Measurements from ENCODE around the gene CCDC137.

Gene CCDC137

DNA sequence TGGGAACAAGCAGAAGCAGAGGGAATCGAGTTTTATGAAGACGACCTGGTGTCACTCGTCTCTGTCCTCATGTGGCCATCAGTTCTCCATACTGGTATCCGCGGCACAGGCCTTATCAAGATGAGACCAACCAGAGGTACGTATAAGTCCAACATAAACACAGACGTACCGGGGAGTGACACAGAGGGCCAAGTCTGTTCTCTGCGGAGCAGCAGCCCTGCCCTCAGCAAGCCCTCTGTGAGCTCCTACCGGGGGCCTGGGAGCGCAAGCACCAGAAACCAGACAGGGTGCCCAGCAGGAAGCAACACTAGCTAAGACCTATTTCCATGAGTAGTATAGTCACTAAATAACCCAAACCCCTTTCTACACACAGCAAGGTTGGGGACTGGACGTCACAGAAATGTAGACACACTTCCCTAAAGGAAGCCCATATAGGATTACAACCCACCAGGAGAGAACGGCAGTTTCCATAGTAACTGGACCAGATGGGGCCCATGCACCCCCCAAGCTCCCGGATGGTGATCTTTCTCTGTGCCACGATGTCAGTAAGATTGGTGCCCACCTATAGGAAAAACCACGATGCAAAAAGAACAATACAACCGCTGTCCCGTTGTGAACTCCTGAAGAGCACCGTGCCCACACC lies 16.1 kb downstream of the CCDC137 start:
- DNase-seq (ENCODE audit: low read depth in 2 of 2): no peak

DNA sequence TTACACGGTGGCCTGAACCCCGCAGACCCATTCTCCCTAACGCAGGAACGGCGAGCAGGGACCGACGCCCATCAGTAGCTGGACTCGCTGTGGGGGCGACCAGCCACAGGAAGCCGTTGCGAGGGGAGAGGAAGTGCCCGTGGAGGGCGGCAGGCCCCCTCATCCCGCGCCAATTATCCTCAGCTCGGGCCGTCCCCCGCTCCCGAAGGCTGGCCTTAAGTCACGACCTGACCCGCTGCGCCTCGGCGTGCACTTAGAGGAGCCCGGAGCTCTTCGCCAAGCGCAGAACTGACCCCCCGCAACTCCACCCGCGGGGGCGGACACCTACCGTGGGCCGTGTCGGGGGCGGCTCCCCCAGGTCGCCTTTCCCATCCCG lies 16.7 kb downstream of the CCDC137 start:
- no peak for DNase-seq (ENCODE audit: low read depth in 2 of 2)

DNA sequence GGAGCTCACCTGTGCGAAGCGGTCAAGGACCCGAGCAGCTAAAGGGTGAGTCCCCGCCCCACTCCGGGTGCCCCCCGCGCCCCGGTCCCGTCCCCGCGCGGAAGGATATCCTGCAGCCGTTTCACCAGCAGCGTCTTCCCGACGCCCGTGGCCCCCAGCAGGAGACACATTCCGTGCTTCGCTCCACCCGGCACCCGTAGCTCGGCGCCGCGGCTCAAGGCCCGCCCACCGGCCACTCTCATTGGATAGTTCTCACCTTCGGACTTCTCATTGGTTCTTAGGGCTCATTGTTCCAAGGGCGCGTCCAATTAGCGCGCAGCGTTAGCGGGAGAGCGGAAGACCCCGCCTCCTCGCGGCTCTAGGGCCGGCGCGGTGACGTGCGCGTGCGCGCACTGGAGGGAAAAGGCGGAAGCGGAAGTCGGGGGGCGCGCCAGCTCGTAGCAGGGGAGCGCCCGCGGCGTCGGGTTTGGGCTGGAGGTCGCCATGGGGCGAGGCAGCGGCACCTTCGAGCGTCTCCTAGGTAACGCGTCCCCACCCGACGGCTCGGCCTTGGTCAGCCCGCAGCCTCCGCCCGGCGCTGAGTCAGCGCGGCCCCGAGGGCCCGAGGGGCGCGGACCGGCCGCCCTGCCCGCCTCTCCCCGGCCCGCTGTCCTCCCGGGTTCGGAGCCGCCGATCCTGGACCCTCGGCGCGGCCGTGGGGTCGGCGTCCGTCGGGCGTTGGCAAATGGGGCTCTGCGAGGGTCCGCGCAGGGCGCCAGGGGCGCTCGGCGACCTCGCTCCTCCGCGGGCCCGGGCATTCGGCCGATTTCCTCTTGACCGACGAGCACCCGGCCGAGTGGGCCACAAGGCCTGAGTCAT lies 17.3 kb downstream of the CCDC137 start, which contains the start of the genes ARL16 and HGS:
TSS of gene ARL16 (minus strand) at position 214 of the 858 bp plus-strand sequence. CDS start at position 170, 44 bp downstream.
TSS of gene HGS (plus strand) at position 428 of the 858 bp plus-strand sequence. CDS start at position 484, 56 bp downstream.
- DNase-seq (ENCODE audit: low read depth in 2 of 2): peak; percentile 98 to 99

DNA sequence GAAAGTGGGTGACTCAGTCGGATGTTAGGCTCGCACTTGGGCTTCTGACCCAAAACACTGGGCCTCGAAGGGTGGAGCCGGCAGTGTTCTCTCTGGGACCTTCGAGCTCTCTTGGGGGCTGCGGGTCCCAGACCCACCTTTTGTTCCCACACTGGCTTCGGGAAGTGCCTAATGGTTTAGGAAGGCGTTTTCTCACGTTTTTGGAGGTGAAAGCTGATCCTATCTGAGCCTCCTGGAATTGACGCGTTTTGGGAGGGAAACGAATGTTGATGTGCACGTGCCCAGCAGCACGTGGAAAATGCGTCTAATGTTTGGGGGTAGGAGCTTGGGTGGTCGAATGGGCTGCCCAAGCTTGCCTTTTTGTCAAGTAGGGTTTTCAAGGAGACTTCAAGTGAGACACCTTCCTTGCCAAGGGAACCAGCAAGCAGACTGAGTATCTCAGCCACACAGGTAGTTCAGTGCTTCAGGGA lies 17.9 kb downstream of the CCDC137 start:
- no peak for DNase-seq (ENCODE audit: low read depth in 2 of 2)

DNA sequence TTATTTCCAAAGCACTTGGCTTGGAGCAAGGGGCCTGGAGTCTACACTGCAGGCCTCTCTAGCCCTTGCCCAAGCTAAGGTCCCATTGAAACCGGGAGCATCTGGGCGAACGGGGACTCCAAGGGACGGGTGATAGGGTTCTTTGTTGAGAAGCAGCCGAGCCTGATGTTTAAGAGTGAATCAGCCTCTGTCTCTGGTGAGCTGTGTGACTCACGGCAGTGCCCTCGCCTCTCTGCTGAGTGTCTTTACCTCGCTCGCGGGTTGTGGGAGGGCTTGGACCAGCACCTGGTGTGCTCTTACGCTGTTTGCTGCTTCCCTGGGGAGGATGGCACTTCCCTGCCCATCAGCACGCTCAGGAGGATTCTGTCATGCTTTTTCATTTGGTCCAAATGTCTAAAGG lies 18.6 kb downstream of the CCDC137 start:
- no peak for DNase-seq (ENCODE audit: low read depth in 2 of 2)

DNA sequence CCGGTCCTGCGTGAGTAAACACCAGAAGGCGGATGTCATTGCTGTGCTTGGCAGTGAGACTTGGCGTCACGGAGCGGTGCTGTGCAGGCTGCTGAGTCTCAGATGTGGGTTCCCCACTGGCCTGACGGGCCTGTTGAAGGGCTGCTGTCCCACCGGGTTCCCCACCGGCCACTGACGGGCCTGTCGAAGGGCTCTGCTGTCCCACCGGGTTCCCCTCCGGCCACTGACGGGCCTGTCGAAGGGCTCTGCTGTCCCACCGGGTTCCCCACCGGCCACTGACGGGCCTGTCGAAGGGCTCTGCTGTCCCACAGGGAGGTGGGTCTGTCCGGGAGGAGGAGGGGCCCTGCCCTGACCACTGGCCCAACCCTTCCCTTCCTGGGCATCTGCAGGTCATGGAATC lies 20.1 kb downstream of the CCDC137 start:
- DNase-seq (ENCODE audit: low read depth in 2 of 2): no peak

DNA sequence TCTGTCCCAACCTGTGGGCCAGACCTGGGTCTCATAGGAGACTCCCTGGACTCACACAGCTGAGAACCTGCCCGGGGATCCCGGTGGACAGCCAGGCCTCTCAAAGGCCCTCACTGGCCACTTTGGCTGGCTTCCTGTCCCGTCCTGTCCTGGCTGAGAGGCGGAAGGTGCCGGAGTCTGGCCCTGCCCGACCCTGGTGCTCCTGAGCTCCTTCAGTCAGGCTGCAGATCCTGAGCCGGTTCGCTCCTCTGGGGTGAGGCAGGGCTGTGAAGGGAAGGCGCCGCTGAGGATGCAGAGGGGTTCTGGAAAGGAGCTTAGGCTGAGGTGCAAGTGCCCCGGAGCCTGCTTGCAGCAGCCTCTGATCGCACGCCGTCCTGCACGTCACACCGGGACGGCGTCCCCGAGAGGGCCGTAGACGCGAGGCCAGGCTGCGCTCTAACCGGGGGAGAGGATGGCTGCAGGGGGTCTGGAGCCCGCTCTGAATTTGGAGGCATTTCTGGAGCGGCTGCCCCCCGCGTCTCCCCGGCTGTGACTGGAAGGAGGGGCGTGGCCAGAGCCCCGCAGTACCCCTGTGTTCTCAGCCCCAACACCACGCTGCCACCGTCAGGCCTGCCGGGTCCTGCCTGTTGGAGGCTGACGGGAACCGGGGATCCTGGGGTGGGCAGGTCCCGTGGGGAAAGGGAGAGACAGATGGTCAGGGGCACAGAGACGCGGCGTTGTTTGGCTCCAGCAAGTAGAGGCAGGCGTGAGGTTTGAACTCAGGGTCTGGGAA lies 21.4 kb downstream of the CCDC137 start:
- DNase-seq (ENCODE audit: low read depth in 2 of 2): no peak

DNA sequence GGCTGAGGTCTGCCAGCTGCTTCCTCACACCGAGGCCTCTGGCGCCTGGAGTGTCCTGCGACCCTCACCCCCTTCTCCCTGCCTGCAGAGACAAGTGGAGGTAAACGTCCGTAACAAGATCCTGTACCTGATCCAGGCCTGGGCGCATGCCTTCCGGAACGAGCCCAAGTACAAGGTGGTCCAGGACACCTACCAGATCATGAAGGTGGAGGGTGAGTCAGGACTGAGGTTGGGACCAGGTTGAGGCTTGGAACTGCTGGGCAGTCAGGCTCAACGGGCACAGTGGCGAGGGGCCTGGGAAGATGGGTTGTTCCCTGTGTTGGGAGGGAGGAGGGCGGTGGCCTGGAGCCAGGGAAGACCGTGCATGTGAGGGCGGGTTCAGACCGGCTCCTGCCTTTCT lies 22.1 kb downstream of the CCDC137 start:
- no peak for DNase-seq (ENCODE audit: low read depth in 2 of 2)

DNA sequence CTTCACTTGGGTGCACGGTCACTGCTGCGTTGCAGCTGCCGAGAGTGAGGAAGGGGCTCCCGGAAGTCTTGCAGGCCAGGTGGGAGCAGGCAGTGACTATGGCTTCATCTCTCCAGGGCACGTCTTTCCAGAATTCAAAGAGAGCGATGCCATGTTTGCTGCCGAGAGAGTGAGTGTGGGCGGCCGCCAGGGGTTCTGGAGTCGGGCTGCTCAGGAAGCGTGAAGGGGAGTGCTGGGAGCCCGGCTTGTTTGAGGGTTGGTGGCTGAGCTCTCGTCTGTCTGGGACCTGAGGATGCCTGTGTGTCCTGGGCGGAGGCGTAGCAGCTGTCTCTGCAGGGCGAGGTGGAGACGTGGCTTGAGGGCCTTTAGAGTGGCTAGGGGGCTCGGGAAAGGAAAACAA lies 23.5 kb downstream of the CCDC137 start:
- no peak for DNase-seq (ENCODE audit: low read depth in 2 of 2)

DNA sequence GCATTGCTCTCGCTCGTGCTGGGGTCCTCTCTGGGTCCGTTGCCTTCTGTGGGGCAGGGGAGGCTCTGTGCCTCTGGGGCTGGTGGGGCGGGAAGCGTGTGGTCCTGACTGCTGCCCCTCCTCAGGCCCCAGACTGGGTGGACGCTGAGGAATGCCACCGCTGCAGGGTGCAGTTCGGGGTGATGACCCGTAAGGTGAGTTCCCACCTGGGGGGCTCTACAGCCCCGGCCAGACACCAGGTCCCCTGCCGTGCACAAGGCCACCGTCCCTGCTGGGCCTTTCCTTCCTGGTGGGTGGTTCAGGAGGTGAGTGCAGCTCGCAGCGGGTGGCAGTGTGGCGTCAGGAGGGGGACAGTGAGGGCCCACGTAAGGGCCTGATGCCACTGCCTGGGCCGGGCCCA lies 24.0 kb downstream of the CCDC137 start:
- no peak for DNase-seq (ENCODE audit: low read depth in 2 of 2)

DNA sequence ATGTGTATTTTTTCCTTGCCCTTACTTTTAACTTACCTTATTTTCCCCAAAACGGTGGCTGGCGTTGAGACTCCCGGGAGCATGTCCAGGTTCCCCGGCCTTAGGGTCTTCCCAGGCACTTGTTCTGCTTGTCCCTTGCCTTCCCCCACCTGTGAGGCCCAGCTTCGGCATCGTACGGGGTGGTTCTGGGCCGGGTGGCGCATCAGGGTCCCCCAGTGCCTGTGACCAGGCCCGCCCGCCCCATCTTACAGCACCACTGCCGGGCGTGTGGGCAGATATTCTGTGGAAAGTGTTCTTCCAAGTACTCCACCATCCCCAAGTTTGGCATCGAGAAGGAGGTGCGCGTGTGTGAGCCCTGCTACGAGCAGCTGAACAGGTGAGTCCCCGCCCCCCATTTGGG lies 24.7 kb downstream of the CCDC137 start:
- no peak for DNase-seq (ENCODE audit: low read depth in 2 of 2)

DNA sequence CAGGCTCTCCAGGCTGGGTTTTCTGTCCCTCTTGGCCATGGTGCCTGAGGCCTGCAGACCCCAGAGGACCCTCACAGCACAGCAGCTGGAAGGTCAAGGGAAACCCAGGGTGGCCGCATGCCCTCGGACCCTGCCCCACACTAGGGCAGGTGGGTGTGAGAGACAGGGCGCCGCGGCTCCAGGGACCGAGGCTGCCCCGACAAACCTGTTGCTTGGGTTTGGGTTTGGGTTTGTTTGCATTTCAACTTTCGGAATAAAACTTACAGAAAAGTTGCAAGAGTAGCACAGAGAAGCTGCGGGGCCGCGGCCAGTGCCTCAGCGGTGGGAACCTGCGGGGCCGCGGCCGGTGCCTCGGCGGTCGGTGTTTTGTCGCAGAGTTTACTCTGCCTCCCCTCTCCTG lies 25.1 kb downstream of the CCDC137 start:
- DNase-seq (ENCODE audit: low read depth in 2 of 2): no peak

DNA sequence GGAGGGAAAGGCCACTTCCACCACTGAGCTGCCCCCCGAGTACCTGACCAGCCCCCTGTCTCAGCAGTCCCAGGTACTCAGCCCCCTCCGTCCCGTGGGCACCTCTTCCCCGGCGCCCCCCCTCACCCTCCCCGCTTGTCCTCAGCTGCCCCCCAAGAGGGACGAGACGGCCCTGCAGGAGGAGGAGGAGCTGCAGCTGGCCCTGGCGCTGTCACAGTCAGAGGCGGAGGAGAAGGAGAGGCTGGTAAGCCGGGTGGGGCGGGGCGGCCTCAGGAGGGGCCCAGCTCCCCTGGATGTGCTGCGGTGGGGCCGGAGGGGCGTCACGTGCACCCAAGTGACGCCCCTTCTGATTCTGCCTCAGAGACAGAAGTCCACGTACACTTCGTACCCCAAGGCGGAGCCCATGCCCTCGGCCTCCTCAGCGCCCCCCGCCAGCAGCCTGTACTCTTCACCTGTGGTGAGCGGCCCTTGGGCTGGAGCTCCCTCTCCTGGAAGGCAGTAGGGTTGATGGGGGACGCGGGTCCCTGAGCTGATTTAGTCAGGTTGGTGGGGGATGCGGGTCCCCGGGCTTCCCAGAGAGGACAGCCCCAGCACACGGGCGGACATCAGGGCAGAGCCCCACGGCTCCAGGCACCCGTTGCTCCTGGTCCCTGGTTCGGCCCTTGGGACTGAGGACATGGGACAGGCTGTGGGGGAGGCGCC lies 27.1 kb downstream of the CCDC137 start:
- no peak for DNase-seq (ENCODE audit: low read depth in 2 of 2)

DNA sequence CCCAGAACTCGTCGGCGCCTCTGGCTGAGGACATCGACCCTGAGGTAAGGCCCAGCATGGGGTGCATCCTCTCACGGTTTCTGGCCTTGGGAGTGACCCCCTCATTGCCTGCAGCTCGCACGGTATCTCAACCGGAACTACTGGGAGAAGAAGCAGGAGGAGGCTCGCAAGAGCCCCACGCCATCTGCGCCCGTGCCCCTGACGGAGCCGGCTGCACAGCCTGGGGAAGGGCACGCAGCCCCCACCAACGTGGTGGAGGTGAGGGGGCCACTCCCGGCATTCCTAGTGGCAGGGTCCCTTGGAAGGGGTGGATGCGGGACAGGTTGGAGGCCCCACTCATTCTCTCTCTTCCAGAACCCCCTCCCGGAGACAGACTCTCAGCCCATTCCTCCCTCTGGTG lies 28.3 kb downstream of the CCDC137 start:
- no peak for DNase-seq (ENCODE audit: low read depth in 2 of 2)

DNA sequence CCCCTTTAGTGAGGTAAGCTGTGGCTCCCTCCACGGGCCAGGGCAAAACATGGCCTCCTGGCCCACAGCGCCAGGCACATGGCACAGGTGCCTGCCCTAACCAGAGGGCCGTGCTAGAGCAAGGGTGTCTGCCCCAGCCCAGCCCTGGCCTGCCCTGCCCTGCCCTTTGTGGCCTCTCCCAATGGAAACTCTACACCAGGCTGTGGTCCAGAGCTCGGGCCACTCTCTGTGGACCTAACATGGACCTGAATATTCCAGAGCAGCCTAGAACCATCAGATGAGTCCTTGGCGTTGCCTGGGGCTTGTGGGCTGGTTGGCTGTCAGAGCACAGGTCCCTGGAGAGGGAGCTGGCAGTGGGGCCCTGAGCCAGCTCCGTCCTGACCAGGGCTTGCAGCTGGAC lies 28.7 kb downstream of the CCDC137 start:
- DNase-seq (ENCODE audit: low read depth in 2 of 2): no peak

DNA sequence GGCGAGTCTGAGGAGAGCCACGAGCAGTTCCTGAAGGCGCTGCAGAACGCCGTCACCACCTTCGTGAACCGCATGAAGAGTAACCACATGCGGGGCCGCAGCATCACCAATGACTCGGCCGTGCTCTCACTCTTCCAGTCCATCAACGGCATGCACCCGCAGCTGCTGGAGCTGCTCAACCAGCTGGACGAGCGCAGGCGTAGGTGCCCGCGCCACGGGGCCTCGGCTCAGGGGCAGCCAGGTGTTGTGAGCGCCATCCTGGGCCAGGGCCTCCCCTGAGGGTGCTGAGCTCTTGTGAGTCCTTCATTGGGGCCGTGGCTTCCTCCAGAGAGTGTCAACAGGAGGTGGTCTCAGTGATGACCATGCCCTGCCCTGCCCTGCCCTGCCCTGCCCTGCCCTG lies 29.3 kb downstream of the CCDC137 start:
- no peak for DNase-seq (ENCODE audit: low read depth in 2 of 2)

DNA sequence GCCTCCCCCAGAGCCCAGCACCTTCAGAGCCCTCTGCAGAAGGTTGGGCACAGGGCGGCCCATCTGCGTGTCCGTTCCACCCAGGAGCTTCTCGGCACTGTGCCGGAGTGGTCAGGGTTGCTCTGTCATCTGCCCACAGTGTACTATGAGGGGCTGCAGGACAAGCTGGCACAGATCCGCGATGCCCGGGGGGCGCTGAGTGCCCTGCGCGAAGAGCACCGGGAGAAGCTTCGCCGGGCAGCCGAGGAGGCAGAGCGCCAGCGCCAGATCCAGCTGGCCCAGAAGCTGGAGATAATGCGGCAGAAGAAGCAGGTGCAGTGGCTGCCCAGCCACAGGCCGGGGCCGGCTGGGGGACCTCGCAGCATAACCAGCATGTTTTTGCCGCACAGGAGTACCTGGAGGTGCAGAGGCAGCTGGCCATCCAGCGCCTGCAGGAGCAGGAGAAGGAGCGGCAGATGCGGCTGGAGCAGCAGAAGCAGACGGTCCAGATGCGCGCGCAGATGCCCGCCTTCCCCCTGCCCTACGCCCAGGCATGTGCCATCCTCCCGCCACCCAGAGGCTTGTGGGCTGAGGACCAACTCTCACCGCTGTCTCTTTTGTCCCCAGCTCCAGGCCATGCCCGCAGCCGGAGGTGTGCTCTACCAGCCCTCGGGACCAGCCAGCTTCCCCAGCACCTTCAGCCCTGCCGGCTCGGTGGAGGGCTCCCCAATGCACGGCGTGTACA lies 29.8 kb downstream of the CCDC137 start:
- no peak for DNase-seq (ENCODE audit: low read depth in 2 of 2)

DNA sequence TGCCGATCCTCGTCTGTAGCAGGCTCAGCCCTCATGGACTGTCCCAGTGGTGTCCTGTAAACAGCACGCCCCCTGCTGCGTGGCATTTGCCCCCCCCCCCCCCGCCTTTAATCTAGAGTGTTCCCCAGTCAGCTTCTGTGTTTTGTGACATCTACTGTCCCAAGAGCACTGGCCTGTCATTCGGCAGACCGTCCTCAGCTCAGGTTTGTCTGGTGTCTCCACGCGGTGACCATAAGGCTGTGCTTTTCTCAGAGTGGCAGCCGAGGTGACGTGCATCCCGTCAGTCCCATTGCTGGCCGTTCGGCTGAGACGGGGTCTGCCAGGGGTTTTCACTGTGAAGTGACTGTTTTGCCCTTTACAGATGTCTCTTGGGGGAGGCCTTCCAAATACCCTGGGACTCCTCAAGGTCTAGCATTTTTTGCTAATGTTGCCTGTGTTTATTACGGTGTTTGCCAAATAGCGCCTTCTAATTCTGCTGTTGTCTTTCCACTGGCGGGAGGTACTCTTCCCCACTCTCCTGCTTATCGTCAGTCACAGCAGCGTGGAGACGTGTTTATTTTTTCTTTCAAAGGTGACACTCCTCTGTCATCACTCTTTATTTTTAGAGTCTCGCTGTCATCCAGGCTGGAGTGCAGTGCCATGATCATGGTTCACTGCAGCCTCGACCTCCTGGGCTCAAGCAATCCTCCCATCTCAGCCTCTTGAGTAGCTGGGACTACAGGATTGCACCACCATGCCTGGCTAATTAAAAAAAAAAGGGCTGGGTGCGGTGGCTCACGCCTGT lies 30.9 kb downstream of the CCDC137 start:
- no peak for DNase-seq (ENCODE audit: low read depth in 2 of 2)

DNA sequence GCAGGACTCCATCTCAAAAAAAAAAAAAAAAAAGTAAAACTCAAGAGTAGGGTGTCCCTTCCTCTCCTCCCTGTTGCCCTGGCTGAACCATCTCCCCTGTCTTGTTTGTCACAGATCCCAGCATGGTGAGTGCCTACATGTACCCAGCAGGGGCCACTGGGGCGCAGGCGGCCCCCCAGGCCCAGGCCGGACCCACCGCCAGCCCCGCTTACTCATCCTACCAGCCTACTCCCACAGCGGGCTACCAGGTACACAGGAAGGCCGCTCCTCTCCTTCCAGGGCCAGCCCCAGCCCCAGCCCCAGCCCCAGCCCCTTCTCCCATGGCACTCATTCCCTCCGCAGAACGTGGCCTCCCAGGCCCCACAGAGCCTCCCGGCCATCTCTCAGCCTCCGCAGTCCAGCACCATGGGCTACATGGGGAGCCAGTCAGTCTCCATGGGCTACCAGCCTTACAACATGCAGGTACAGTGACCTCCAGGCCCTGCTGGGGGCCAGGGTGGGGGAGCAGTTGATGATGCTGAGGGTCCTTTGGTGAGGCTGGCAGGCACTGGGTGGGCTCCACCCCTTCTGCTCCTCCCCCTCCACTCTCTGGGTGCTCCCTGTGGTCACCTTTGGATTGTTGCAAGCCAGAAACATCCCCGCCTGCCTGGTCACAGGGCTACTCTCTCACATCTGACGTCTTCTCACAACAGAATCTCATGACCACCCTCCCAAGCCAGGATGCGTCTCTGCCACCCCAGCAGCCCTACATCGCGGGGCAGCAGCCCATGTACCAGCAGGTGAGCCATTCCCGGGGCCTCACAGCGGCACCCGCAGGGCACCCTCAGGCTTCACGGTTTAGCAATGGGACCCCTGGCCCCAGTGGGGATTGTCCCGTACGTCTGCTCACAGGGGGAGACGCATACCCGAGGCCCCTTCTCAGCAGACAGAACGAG lies 34.1 kb downstream of the CCDC137 start:
- no peak for DNase-seq (ENCODE audit: low read depth in 2 of 2)

All from fibroblast of skin of left biceps (primary cell).